Activated T-cell treated with anti-CD3 and anti-CD28 coated beads, Interleukin-2, amount 50 U/mL, for 24 hours (primary cell): Measurements from ENCODE around the gene MKNK1.

ENCODE experiments used
- DNase-seq: peaks from one replicate; pipeline ENCODE4 v3.0.0-alpha.2; 2020
- H3K27ac Mint-ChIP-seq: 2 replicates; pipeline ENCODE4 v1.8.0; 2020; ENCODE audit warnings: mild to moderate bottlenecking, mixed read lengths
- H3K27me3 Mint-ChIP-seq: 2 replicates; pipeline ENCODE4 v1.8.0; 2020; ENCODE audit warnings: mixed read lengths
- H3K36me3 Mint-ChIP-seq: 2 replicates; pipeline ENCODE4 v1.8.0; 2020; ENCODE audit warnings: low read depth, mixed read lengths
- H3K4me1 Mint-ChIP-seq: 2 replicates; pipeline ENCODE4 v1.8.0; 2020; ENCODE audit warnings: low read depth, mixed read lengths
- H3K4me3 Mint-ChIP-seq: 2 replicates; pipeline ENCODE4 v1.8.0; 2020; ENCODE audit warnings: mild to moderate bottlenecking, moderate library complexity, mixed read lengths
- H3K9me3 Mint-ChIP-seq: 2 replicates; pipeline ENCODE4 v1.8.0; 2020; ENCODE audit warnings: mixed read lengths

Gene MKNK1

GRCh38 chr1:46614604-46614984, 10.5 kb upstream of the MKNK1 start:
- peaks cover 32% of the 10 kb centered on the region for H3K36me3 Mint-ChIP-seq
- no peaks in the 10 kb centered on the region for H3K9me3 Mint-ChIP-seq
- peaks cover 58% of the 10 kb centered on the region for H3K4me1 Mint-ChIP-seq
- H3K27ac Mint-ChIP-seq: peak overlapping the region; percentile 59
- peak overlapping the region; percentile 86 for H3K4me3 Mint-ChIP-seq
- H3K27me3 Mint-ChIP-seq: no peaks in the 10 kb centered on the region
- DNase-seq: no peak

- Mint-ChIP-seq H3K36me3 (peaks cover 39% of the 10 kb centered on the region), H3K9me3 (no peaks in the 10 kb centered on the region), H3K4me3 (peak overlapping the region; percentile 29), H3K27me3 (no peaks in the 10 kb centered on the region), H3K4me1 (peaks cover 57% of the 10 kb centered on the region), H3K27ac (peak overlapping the region; percentile 59)
- no peak for DNase-seq
Observed at GRCh38 chr1:46613661-46614603, 9.9 kb upstream of the MKNK1 start.

GRCh38 chr1:46612937-46613660, 9.0 kb upstream of the MKNK1 start:
- H3K36me3 Mint-ChIP-seq: peaks cover 47% of the 10 kb centered on the region
- H3K27me3 Mint-ChIP-seq: no peaks in the 10 kb centered on the region
- H3K27ac Mint-ChIP-seq: no peak overlapping the region
- H3K4me3 Mint-ChIP-seq: no peak overlapping the region
- DNase-seq: no peak
- peaks cover 56% of the 10 kb centered on the region for H3K4me1 Mint-ChIP-seq
- no peaks in the 10 kb centered on the region for H3K9me3 Mint-ChIP-seq

GRCh38 chr1:46611691-46612221, 7.7 kb upstream of the MKNK1 start:
- Mint-ChIP-seq H3K36me3 (peaks cover 52% of the 10 kb centered on the region), H3K9me3 (no peaks in the 10 kb centered on the region), H3K4me3 (no peak overlapping the region), H3K27me3 (no peaks in the 10 kb centered on the region), H3K4me1 (peaks cover 46% of the 10 kb centered on the region), H3K27ac (peak overlapping the region; percentile 63)
- DNase-seq: no peak

- Mint-ChIP-seq H3K9me3 (no peaks in the 10 kb centered on the region), H3K4me1 (peaks cover 37% of the 10 kb centered on the region), H3K4me3 (no peak overlapping the region), H3K27ac (no peak overlapping the region), H3K36me3 (peaks cover 50% of the 10 kb centered on the region), H3K27me3 (no peaks in the 10 kb centered on the region)
- DNase-seq: no peak
Observed at GRCh38 chr1:46607345-46608130, 3.5 kb upstream of the MKNK1 start.

- Mint-ChIP-seq H3K27ac (peak overlapping the region; percentile 37), H3K36me3 (peaks cover 44% of the 10 kb centered on the region), H3K4me3 (no peak overlapping the region), H3K4me1 (peaks cover 39% of the 10 kb centered on the region), H3K27me3 (no peaks in the 10 kb centered on the region), H3K9me3 (no peaks in the 10 kb centered on the region)
- DNase-seq: no peak
Observed at GRCh38 chr1:46606255-46606965, 2.3 kb upstream of the MKNK1 start.

GRCh38 chr1:46605232-46605631, 1.2 kb upstream of the MKNK1 start:
- Mint-ChIP-seq H3K27ac (peak overlapping the region; percentile 93), H3K27me3 (no peaks in the 10 kb centered on the region), H3K4me3 (peak overlapping the region; percentile 93), H3K36me3 (peaks cover 39% of the 10 kb centered on the region), H3K4me1 (peaks cover 40% of the 10 kb centered on the region), H3K9me3 (no peaks in the 10 kb centered on the region)
- no peak for DNase-seq

GRCh38 chr1:46603481-46603857, 599 bp downstream of the MKNK1 start:
- peak overlapping the region; percentile 93 for H3K4me3 Mint-ChIP-seq
- peaks cover 22% of the 10 kb centered on the region for H3K36me3 Mint-ChIP-seq
- peaks cover 55% of the 10 kb centered on the region for H3K4me1 Mint-ChIP-seq
- H3K27me3 Mint-ChIP-seq: no peaks in the 10 kb centered on the region
- peak overlapping the region; percentile 93 for H3K27ac Mint-ChIP-seq
- no peaks in the 10 kb centered on the region for H3K9me3 Mint-ChIP-seq
- DNase-seq: no peak

GRCh38 chr1:46601257-46602007, 2.6 kb downstream of the MKNK1 start:
- Mint-ChIP-seq H3K27me3 (no peaks in the 10 kb centered on the region), H3K4me1 (peaks cover 59% of the 10 kb centered on the region), H3K4me3 (no peak overlapping the region), H3K9me3 (no peaks in the 10 kb centered on the region), H3K36me3 (peaks cover 13% of the 10 kb centered on the region), H3K27ac (peak overlapping the region; percentile 3)
- DNase-seq: no peak

- Mint-ChIP-seq H3K4me1 (peaks cover 62% of the 10 kb centered on the region), H3K4me3 (no peak overlapping the region), H3K27ac (peak overlapping the region; percentile 42), H3K9me3 (no peaks in the 10 kb centered on the region), H3K27me3 (no peaks in the 10 kb centered on the region), H3K36me3 (peaks cover 13% of the 10 kb centered on the region)
- no peak for DNase-seq
Observed at GRCh38 chr1:46599059-46599970, 4.8 kb downstream of the MKNK1 start.

- H3K36me3 Mint-ChIP-seq: peaks cover 30% of the 10 kb centered on the region
- no peak for DNase-seq
- H3K9me3 Mint-ChIP-seq: no peaks in the 10 kb centered on the region
- H3K4me1 Mint-ChIP-seq: peaks cover 52% of the 10 kb centered on the region
- H3K27ac Mint-ChIP-seq: no peak overlapping the region
- H3K4me3 Mint-ChIP-seq: no peak overlapping the region
- no peaks in the 10 kb centered on the region for H3K27me3 Mint-ChIP-seq
Observed at GRCh38 chr1:46596846-46597245, 7.2 kb downstream of the MKNK1 start.

GRCh38 chr1:46596036-46596435, 8.0 kb downstream of the MKNK1 start:
- no peak for DNase-seq
- no peak overlapping the region for H3K27ac Mint-ChIP-seq
- no peaks in the 10 kb centered on the region for H3K9me3 Mint-ChIP-seq
- no peak overlapping the region for H3K4me3 Mint-ChIP-seq
- H3K27me3 Mint-ChIP-seq: no peaks in the 10 kb centered on the region
- H3K4me1 Mint-ChIP-seq: peaks cover 46% of the 10 kb centered on the region
- H3K36me3 Mint-ChIP-seq: peaks cover 38% of the 10 kb centered on the region
